ENCODE results near the gene PMS2. TPM values are rescaled to one million over a fixed set of nuclear protein-coding genes. Genes with fewer than 3 reads are reported as not detected.

The PMS2 gene
- total and polyA plus RNA-seq, 10 of the 15 experiments (the other 5 are each of a cell fraction or from before 2014, with no cell fraction given): 3.6 to 25.4 (median 18.0) TPM

GRCh38 chr7:6020371-6021286, 11.8 kb upstream of the PMS2 start (continued):
- TF ChIP-seq NFIC (IDR thresholded peaks at IDR 0.05; ENCODE audit: low read depth, low read length): no peak
- TF ChIP-seq RCOR1 (conservative IDR thresholded peaks at IDR 0.05; ENCODE audit: low read depth, low read length): no peak

GRCh38 chr7:6016653-6016966, 7.8 kb upstream of the PMS2 start:
- DNase-seq (ENCODE audit: low read depth, low spot score): no peak

More at GRCh38 chr7:6016653-6016966, 7.8 kb upstream of the PMS2 start:
- no peak for FAIRE-seq
- H3K27ac ChIP-seq (ENCODE audit: control insufficient read depth, insufficient read depth): peak overlapping the region; percentile 60; the same call in 1 of the 2 replicates
- H4K20me1 ChIP-seq (ENCODE audit: control insufficient read depth, insufficient read depth): no peaks in the 10 kb centered on the region
- no peak overlapping the region for H3K4me3 ChIP-seq
- no peaks in the 10 kb centered on the region; the same call in none of the 2 replicates for H3K79me2 ChIP-seq (ENCODE audit: control insufficient read depth, insufficient read depth, low read length)
- H3K9ac ChIP-seq (ENCODE audit: control insufficient read depth, insufficient read depth, low read length): no peak overlapping the region
- in situ Hi-C loops (cut with MboI) (no loop called here), intact Hi-C loops (cut with micrococcal nuclease; ENCODE audit: unreplicated experiment) (no loop called here)
- ATAC-seq: no peak
- 72% methylated on average over 8 of the region's 8 CpGs for WGBS (ENCODE audit: insufficient coverage, insufficient replicate concordance, low lambda C conversion rate, missing lambda C conversion rate)
- SMC1A ChIA-PET (ENCODE audit: uncharacterized antibody, unreplicated experiment): interaction anchor here (1.1 kb wide), 1 partner anchor 90 kb away, joined by 3 read pairs; no protein-coding TSS in a partner anchor
- BruUV-seq (replicated peaks): no TSS peak
- 0 out of 3 replicates have a peak, but pooled peaks cover 2% of the 10 kb centered on the region for H3K9me3 ChIP-seq (replicated peaks; ENCODE audit: control insufficient read depth, insufficient read depth, low read length)
- H3K36me3 ChIP-seq (ENCODE audit: control insufficient read depth in 2 of 2, insufficient read depth in 2 of 2, low read length in 1 of 2): peaks cover 6 to 7% of the 10 kb centered on the region in 2 experiments
- peaks cover 12% of the 10 kb centered on the region for H3K4me1 ChIP-seq (ENCODE audit: control insufficient read depth, insufficient read depth, low read length)
- RAD21 ChIA-PET (ENCODE audit: unreplicated experiment): no interaction called here
- POLR2A ChIA-PET: no interaction called here
- H3K27me3 ChIP-seq (replicated peaks in 1 of 2; ENCODE audit: control insufficient read depth in 2 of 2, insufficient read depth in 2 of 2, low read length in 1 of 2): no peaks in the 10 kb centered on the region
- no peak overlapping the region for H2AFZ ChIP-seq (ENCODE audit: control insufficient read depth, low read depth, low read length)
- no peak for TF ChIP-seq IRF5 (IDR thresholded peaks at IDR 0.05; ENCODE audit: borderline replicate concordance)
- TF ChIP-seq SMAD1 (IDR thresholded peaks at IDR 0.05; ENCODE audit: low read depth, partially characterized antibody): no peak
- TF ChIP-seq FOXM1 (IDR thresholded peaks at IDR 0.05; ENCODE audit: low read depth, low read length): no peak
- no peak for TF ChIP-seq SUZ12 (IDR thresholded peaks at IDR 0.05; ENCODE audit: unreplicated experiment)
- no peak for TF ChIP-seq RAD21 (IDR thresholded peaks at IDR 0.05; ENCODE audit: insufficient read depth, low read depth, low read length)
- CTCF ChIA-PET: no interaction called here
- no peak overlapping the region for H3K4me2 ChIP-seq (ENCODE audit: control insufficient read depth, insufficient read depth)
